ENCODE data around the gene RHOB. TPM values are rescaled to one million over a fixed set of nuclear protein-coding genes. Genes with fewer than 3 reads are reported as not detected.

Gene RHOB
- total RNA-seq, 1 donor from 2014 or later = 160 TPM

- no peaks in the 10 kb centered on the region for H3K36me3 Mint-ChIP-seq (ENCODE audit: unreplicated experiment)
Observed at GRCh38 chr2:20482725-20483124, 35.9 kb downstream of the RHOB start.

DNA sequence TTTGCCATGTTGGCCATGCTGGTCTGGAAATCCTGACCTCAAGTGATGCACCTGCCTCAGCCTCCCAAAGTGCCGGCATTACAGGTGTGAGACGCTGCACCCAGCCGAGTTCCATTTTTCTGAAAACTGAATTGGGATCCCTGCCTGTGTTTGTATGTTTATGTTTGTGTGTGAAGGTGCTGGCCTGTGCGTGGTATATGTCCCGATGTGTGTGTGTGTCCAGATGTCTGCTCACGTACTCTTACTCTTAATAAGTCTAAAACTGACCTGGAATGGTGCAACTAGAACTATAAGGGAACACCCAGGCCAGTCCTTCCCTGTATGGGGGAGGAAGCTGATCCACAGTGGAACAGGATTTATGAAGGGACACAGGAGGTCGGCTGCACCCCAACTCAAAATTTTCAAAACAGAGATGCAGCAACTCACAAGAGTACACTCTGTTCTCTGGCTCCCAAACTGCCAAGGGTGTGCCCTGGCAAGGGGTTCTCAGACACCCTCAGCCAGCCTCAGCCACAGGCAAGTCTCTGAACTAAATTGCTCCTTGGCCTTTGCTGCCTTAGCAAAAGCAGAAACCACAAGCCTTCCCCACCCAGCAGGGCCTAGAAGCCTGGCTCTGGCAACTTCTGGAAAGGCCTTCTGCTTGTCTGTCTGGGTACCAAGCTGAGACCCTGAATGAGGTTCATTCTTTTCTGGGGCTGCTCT lies 36.5 kb downstream of the RHOB start:
- H3K27me3 Mint-ChIP-seq (ENCODE audit: unreplicated experiment) = no peaks in the 10 kb centered on the region
- H3K4me3 Mint-ChIP-seq (ENCODE audit: unreplicated experiment) = no peak overlapping the region
- DNase-seq (ENCODE audit: extremely low spot score, unreplicated experiment) = no peak
- no peak overlapping the region for H3K27ac Mint-ChIP-seq (ENCODE audit: unreplicated experiment)
- peaks cover 23% of the 10 kb centered on the region for H3K4me1 Mint-ChIP-seq (ENCODE audit: unreplicated experiment)
- no peak for TF ChIP-seq CTCF (IDR thresholded peaks at IDR 0.05)
- H3K36me3 Mint-ChIP-seq (ENCODE audit: unreplicated experiment) = no peaks in the 10 kb centered on the region
- H3K9me3 Mint-ChIP-seq (ENCODE audit: unreplicated experiment) = no peaks in the 10 kb centered on the region

More at GRCh38 chr2:20482725-20483124, 35.9 kb downstream of the RHOB start:
- no peak for DNase-seq (ENCODE audit: extremely low spot score, unreplicated experiment)
- TF ChIP-seq CTCF (IDR thresholded peaks at IDR 0.05) = no peak
- Mint-ChIP-seq H3K27ac (ENCODE audit: unreplicated experiment) (no peak overlapping the region), H3K9me3 (ENCODE audit: unreplicated experiment) (no peaks in the 10 kb centered on the region), H3K27me3 (ENCODE audit: unreplicated experiment) (no peaks in the 10 kb centered on the region), H3K4me3 (ENCODE audit: unreplicated experiment) (no peak overlapping the region), H3K4me1 (ENCODE audit: unreplicated experiment) (peaks cover 17% of the 10 kb centered on the region)

DNA sequence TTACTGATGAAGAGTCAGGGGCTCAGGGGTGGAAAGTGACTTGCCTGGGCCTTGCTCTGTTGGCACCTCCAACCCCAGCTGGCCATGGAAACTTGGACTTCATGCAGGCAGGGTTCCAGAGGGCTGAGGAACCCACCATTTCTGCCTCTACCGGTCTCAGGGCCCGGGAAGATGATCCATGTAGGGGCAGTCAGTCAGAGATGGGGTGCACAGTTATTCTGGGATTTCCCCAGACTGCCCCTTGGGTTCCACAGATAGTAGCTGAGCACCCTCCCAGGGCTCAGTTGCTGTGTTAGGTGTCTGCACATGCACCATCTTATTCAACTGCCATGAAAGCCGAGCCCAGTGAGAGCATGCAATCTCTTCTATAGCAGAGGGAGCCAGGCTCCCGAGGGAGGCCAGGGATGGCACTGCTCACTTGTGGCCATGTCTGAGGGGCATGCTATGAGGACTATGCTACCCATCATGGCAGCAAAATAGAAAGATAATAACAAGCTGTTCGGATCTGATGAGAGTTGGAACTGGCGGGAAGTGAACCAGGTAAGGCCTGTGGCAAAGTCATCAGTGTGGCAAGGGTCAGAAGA lies 37.3 kb downstream of the RHOB start:
- no peak for DNase-seq (ENCODE audit: extremely low spot score, unreplicated experiment)
- no peaks in the 10 kb centered on the region for H3K36me3 Mint-ChIP-seq (ENCODE audit: unreplicated experiment)
- no peak for TF ChIP-seq CTCF (IDR thresholded peaks at IDR 0.05)
- H3K4me3 Mint-ChIP-seq (ENCODE audit: unreplicated experiment) = no peak overlapping the region
- H3K9me3 Mint-ChIP-seq (ENCODE audit: unreplicated experiment) = no peaks in the 10 kb centered on the region
- H3K27me3 Mint-ChIP-seq (ENCODE audit: unreplicated experiment) = no peaks in the 10 kb centered on the region
- peaks cover 30% of the 10 kb centered on the region for H3K4me1 Mint-ChIP-seq (ENCODE audit: unreplicated experiment)
- no peak overlapping the region for H3K27ac Mint-ChIP-seq (ENCODE audit: unreplicated experiment)

DNA sequence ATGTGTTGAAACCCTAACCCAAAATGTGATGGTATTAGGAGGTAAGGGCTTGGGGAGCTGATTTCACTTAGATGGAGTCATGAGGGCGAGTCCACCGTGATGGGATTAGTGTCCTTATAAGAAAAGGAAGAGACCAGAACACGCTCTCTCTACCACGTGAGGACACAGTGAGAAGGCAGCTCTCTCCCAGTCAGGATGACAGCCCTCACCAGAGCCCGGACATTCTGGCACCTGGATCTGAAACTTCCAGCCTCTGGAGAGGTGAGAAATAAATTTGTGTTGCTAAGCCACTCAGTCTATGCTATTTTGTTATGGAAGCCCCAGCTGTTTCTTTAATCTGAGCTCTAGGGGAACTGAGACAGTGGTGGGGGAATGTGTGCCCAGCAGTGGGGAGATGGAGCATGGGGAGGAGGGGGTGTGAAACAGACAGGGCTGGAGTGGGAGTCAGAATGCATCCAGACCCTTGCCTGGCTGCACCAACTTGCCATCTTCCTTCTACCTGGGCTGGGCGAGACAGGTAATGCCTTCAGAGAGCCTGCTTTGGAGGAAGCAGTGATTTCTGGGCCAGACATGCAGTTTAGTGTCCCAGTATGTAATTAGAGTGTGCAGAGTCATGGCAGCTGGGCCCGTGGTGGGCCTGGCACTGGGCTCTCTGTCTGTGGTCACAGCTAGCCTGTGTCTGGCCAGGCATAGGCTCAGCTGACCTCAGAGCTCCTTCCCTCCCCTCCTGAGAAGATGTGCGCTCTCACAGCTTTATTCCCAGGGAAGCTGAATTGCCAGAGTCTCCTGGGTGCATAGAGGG lies 38.1 kb downstream of the RHOB start:
- no peak for DNase-seq (ENCODE audit: extremely low spot score, unreplicated experiment)
- TF ChIP-seq CTCF (IDR thresholded peaks at IDR 0.05) = no peak
- Mint-ChIP-seq H3K27me3 (ENCODE audit: unreplicated experiment) (no peaks in the 10 kb centered on the region), H3K4me3 (ENCODE audit: unreplicated experiment) (no peak overlapping the region), H3K9me3 (ENCODE audit: unreplicated experiment) (no peaks in the 10 kb centered on the region), H3K36me3 (ENCODE audit: unreplicated experiment) (no peaks in the 10 kb centered on the region), H3K27ac (ENCODE audit: unreplicated experiment) (no peak overlapping the region), H3K4me1 (ENCODE audit: unreplicated experiment) (peaks cover 30% of the 10 kb centered on the region)
